ENCODE measurements around the gene DIAPH2. TPM values are rescaled to one million over a fixed set of nuclear protein-coding genes. Genes with fewer than 3 reads are reported as not detected.
"Not testable (repeated sequence)": the region's sequence is repeated elsewhere in the genome, so short reads cannot be mapped to it uniquely, and the experiment has no call there.

The DIAPH2 gene
- total RNA-seq, 1 donor from 2014 or later: 20.5 TPM

DNA sequence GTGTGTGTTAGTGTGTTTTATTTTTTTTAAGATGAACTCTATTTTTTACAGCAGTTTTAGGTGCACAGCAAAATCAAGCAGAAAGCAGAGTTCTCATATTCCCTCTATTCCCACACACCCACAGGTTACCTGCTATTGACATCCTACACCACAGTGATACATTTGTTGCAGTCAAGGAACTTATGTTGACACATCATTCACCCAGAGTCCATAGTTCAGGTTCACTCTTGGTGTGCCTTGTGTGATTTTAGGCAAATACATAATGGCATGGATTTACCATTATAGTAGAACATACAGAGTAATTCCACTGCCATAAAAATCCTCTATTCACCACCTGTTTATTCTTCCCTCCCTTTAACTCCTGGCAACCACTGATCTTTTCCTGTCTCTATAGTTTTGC lies 28.7 kb downstream of the DIAPH2 start:
- intact Hi-C loops (cut with micrococcal nuclease): no loop called here
- POLR2A ChIA-PET: no interaction called here
- Mint-ChIP-seq H3K9me3 (no peaks in the 10 kb centered on the region), H3K4me1 (peaks cover 37% of the 10 kb centered on the region), H3K27me3 (no peaks in the 10 kb centered on the region), H3K36me3 (ENCODE audit: low read depth) (no peaks in the 10 kb centered on the region), H3K27ac (no peak overlapping the region), H3K4me3 (no peak overlapping the region)
- CTCF ChIA-PET: no interaction called here
- ATAC-seq (ENCODE audit: low read depth) (no peak), DNase-seq (no peak)
- TF ChIP-seq, protein P1, sequence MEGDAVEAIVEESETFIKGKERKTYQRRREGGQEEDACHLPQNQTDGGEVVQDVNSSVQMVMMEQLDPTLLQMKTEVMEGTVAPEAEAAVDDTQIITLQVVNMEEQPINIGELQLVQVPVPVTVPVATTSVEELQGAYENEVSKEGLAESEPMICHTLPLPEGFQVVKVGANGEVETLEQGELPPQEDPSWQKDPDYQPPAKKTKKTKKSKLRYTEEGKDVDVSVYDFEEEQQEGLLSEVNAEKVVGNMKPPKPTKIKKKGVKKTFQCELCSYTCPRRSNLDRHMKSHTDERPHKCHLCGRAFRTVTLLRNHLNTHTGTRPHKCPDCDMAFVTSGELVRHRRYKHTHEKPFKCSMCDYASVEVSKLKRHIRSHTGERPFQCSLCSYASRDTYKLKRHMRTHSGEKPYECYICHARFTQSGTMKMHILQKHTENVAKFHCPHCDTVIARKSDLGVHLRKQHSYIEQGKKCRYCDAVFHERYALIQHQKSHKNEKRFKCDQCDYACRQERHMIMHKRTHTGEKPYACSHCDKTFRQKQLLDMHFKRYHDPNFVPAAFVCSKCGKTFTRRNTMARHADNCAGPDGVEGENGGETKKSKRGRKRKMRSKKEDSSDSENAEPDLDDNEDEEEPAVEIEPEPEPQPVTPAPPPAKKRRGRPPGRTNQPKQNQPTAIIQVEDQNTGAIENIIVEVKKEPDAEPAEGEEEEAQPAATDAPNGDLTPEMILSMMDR (IDR thresholded peaks at IDR 0.05): no peak

DNA sequence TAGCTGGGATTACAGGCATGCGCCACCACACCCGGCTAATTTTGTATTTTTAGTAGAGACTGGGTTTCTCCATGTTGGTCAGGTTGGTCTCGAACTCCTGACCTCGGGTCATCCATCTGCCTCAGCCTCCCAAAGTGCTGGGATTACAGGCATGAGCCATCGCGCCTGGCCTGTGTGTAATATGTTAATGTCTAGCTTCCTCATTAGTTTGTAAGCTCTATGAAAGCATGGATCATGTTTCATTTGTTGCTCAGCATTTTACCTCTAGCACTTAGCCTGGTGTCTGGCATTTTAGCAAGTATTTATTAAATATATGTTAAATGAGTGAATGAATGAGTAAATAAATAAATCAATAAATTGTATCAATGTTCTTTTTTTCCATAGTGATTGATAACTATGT lies 29.8 kb downstream of the DIAPH2 start:
- H3K9me3 Mint-ChIP-seq; H3K4me3 Mint-ChIP-seq; intact Hi-C loops (cut with micrococcal nuclease); H3K27me3 Mint-ChIP-seq; ATAC-seq (ENCODE audit: low read depth); DNase-seq; H3K36me3 Mint-ChIP-seq (ENCODE audit: low read depth); POLR2A ChIA-PET; CTCF ChIA-PET; H3K27ac Mint-ChIP-seq: not testable (repeated sequence)
- H3K4me1 Mint-ChIP-seq: peaks cover 32% of the 10 kb centered on the region

DNA sequence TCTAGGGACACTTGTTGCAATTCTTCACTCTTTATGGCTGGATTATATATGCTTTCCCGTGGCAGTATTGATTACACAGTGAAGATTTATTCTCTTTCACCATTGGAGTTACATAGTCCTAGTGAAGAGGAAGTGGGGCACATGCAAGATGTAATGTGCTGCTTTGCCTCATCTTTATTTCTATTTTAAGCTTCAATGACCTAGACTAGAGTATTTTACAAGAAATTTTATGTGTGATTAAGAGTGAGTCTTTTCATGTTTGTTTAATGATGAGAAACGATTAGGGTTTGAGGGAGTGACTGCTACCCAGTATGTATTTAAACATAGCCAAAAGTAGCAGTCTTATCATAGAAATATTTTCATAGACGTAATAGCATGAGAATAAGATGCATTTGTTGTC lies 30.8 kb downstream of the DIAPH2 start:
- Mint-ChIP-seq H3K27ac (no peak overlapping the region), H3K4me1 (peaks cover 32% of the 10 kb centered on the region), H3K36me3 (ENCODE audit: low read depth) (no peaks in the 10 kb centered on the region), H3K27me3 (no peaks in the 10 kb centered on the region), H3K4me3 (no peak overlapping the region), H3K9me3 (no peaks in the 10 kb centered on the region)
- ChIA-PET CTCF (no interaction called here), POLR2A (no interaction called here)
- no peak for ATAC-seq (ENCODE audit: low read depth)
- intact Hi-C loops (cut with micrococcal nuclease): no loop called here
- TF ChIP-seq, protein P1 (IDR thresholded peaks at IDR 0.05): no peak
- DNase-seq: no peak

DNA sequence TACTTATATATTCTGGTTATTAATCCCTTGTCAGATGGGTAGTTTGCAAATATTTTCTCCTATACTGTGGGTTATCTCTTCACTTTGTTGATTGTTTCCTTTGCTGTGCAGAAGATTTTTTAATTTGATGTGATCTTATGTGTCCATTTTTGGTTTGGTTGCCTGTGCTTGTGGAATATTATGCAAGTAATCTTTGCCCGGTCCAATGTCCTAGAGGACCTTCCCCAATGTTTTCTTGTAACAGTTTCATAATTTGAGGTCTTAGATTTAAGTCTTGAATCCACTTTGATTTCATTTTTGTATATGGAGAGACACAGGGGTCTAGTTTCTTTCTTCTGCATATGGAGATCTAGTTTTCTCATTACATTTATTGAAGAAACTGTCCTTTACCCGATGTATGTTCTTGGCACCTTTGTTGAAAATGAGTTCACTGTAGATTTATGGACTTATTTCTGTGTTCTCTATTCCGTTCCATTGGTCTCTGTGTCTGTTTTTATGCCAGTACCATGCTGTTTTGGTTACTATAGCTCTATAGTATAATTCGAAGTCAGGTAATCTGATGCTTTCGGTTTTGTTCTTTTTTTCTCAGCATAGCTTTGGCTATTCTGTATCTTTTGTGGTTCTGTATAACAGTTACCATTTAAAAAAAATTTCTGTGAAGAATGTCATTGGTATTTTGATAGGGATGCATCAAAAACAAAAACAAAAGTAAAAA lies 34.7 kb downstream of the DIAPH2 start:
- ChIA-PET CTCF (no interaction called here), POLR2A (no interaction called here)
- intact Hi-C loops (cut with micrococcal nuclease): no loop called here
- Mint-ChIP-seq H3K27me3 (no peaks in the 10 kb centered on the region), H3K27ac (no peak overlapping the region), H3K4me3 (no peak overlapping the region), H3K4me1 (peaks cover 27% of the 10 kb centered on the region), H3K36me3 (ENCODE audit: low read depth) (no peaks in the 10 kb centered on the region), H3K9me3 (no peaks in the 10 kb centered on the region)
- DNase-seq: no peak
- TF ChIP-seq, protein P1 (IDR thresholded peaks at IDR 0.05): no peak
- no peak for ATAC-seq (ENCODE audit: low read depth)

DNA sequence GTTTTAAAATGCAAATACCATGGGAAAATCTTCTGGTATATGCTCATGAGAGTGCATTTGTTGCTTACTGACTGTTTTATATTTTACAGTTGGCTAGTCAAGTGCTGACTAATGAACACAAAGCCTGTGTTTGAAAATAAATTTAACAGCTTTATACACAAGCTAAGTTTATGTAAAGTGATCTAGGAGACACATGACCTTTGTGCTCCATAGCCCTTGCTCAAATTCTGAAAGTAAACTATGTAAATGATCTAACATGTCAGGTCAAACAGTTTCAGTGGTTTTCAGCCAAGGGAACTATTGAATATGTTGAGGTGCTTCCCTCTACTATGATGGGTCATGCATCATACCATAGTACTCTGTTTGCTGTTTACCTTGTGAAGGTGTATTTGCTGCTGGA lies 36.7 kb downstream of the DIAPH2 start:
- ChIA-PET CTCF (no interaction called here), POLR2A (no interaction called here)
- Mint-ChIP-seq H3K4me1 (peaks cover 19% of the 10 kb centered on the region), H3K9me3 (no peaks in the 10 kb centered on the region), H3K27me3 (no peaks in the 10 kb centered on the region), H3K27ac (no peak overlapping the region), H3K4me3 (no peak overlapping the region), H3K36me3 (ENCODE audit: low read depth) (no peaks in the 10 kb centered on the region)
- DNase-seq: no peak
- TF ChIP-seq, protein P1 (IDR thresholded peaks at IDR 0.05): no peak
- ATAC-seq (ENCODE audit: low read depth): peak; percentile 77
- intact Hi-C loops (cut with micrococcal nuclease): loop anchor here (2.0 kb wide), 1 partner anchor 37 kb away; the partner anchor contains the start of gene DIAPH2

DNA sequence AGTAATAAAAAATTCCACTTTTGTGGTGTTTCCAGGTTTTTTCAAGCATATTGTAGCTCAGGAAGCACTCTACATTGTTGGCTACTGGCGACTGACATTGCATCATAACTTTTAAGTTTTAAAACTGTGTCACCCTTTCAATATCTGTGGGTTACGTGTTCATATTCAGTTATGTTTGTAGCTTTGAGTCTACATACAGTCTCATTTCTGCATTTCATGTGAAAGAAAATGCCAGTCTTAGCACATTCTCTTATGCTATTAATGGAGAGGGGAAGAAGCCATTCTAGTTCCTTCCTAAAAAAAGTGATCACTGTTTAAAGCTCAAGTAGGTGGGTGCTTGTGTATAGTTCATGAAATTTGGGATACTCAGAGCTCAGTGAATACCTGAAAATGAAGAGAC lies 38.1 kb downstream of the DIAPH2 start:
- ATAC-seq (ENCODE audit: low read depth) (no peak), DNase-seq (no peak)
- H3K27ac Mint-ChIP-seq: no peak overlapping the region
- TF ChIP-seq, protein P1 (IDR thresholded peaks at IDR 0.05): no peak
- H3K4me1 Mint-ChIP-seq: peaks cover 19% of the 10 kb centered on the region
- H3K9me3 Mint-ChIP-seq: no peaks in the 10 kb centered on the region
- intact Hi-C loops (cut with micrococcal nuclease): no loop called here
- no peaks in the 10 kb centered on the region for H3K27me3 Mint-ChIP-seq
- CTCF ChIA-PET: interaction anchor here (0.7 kb wide), 1 partner anchor 815 kb away, joined by 3 read pairs; no protein-coding TSS in a partner anchor
- H3K36me3 Mint-ChIP-seq (ENCODE audit: low read depth): no peaks in the 10 kb centered on the region
- POLR2A ChIA-PET: no interaction called here
- no peak overlapping the region for H3K4me3 Mint-ChIP-seq

All from activated B cell treated with CpG ODN at 0.5 μM for 24 hours (primary cell).